Skeletal muscle cell (primary cell): ENCODE measurements around the gene EML1.
"Not testable (repeated sequence)": the region's sequence is repeated elsewhere in the genome, so short reads cannot be mapped to it uniquely, and the experiment has no call there.

Experiments
- DNase-seq: peaks from one replicate; pipeline ENCODE4 v3.0.0-alpha.2; 2010; ENCODE audit warnings: low read depth
- H3K4me3 ChIP-seq: 2 replicates; pipeline ENCODE4 v1.5.1; 2011; ENCODE audit warnings: low read depth, mild to moderate bottlenecking, control low read depth, low read length, moderate library complexity

The EML1 gene

GRCh38 chr14:99945732-99946651 is 152.8 kb downstream of the EML1 start:
- DNase-seq: no peak
- no peak overlapping the region for H3K4me3 ChIP-seq

- no peak for DNase-seq
- H3K4me3 ChIP-seq: peak overlapping the region; percentile 7
These were observed 153.7 kb downstream of the EML1 start for GRCh38 chr14:99946652-99947489.

GRCh38 chr14:99947695-99948094 is 154.5 kb downstream of the EML1 start:
- DNase-seq: no peak
- no peak overlapping the region for H3K4me3 ChIP-seq

DNA sequence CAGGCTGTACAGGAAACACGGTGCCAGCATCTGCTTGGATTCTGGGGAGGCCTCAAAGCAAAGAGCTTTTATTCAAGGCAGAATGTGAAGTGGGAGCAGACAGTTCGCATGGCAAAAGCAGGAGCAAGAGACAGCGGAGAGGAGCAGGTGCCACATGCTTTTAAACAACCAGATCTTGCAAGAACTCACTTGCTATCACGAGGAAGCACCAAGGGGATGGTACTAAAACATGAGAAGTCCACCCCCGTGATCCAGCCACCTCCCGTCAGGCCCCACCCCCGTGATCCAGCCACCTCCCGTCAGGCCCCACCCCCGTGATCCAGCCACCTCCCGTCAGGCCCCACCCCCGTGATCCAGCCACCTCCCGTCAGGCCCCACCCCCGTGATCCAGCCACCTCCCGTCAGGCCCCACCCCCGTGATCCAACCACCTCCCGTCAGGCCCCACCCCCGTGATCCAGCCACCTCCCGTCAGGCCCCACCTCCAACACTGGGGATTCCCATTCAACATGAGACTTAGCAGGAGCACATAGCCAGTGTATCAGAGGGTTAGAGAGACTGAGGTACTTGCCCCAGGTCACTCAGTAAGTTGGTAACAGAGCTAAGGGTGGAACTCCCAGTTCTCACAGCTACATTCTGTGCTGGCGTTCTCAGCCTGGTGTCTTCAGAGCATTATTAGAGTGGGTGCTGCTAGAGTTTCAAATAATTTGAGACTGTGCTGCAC is 156.0 kb downstream of the EML1 start:
- not testable (repeated sequence) for H3K4me3 ChIP-seq, DNase-seq

- no peak for DNase-seq
- H3K4me3 ChIP-seq: no peak overlapping the region
These were observed 157.0 kb downstream of the EML1 start for GRCh38 chr14:99950181-99950580.

GRCh38 chr14:99951085-99951484 is 157.9 kb downstream of the EML1 start:
- DNase-seq: no peak
- no peak overlapping the region for H3K4me3 ChIP-seq

DNA sequence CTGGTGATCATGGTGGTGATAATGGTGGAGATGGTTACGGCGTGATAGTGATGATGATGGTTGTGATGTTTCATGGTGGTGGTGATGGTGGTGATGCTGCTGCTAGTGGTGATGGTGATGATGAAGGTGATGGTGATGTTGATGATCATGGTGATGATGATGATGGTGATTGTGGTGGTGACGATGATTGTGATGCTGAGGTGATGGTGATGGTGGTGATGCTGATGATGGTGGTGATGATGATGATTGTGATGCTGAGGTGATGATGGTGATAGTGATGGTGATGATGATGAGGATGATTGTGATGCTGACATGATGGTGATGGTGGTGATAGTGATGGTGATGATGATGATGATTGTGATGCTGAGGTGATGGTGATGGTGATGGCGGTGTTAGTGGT is 158.8 kb downstream of the EML1 start:
- no peak for DNase-seq
- no peak overlapping the region for H3K4me3 ChIP-seq

- no peak overlapping the region for H3K4me3 ChIP-seq
- no peak for DNase-seq
These were observed 159.2 kb downstream of the EML1 start for GRCh38 chr14:99952453-99952852.

GRCh38 chr14:99955826-99956455 is 162.7 kb downstream of the EML1 start:
- H3K4me3 ChIP-seq: no peak overlapping the region
- DNase-seq: no peak

- no peak overlapping the region for H3K4me3 ChIP-seq
These were observed 165.2 kb downstream of the EML1 start for GRCh38 chr14:99958380-99958779.

GRCh38 chr14:99961826-99962518 is 168.8 kb downstream of the EML1 start:
- DNase-seq: no peak
- no peak overlapping the region for H3K4me3 ChIP-seq

More at GRCh38 chr14:99958380-99958779, 165.2 kb downstream of the EML1 start:
- no peak for DNase-seq

DNA sequence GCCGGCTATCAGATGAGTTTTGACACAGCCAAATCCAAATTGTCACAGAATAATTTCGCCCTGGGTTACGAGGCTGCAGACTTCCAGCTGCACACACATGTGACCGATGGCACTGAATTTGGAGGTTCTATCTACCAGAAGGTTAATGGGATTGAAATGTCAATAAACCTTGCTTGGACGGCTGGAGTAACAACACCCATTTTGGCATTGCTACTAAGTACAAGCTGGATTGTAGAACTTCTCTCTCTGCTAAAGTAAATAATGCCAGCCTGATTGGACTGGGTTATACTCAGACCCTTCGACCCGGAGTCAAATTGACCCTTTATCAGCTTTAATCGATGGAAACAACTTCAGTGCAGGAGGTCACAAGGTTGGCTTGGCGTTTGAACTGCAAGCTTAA is 171.8 kb downstream of the EML1 start:
- no peak for DNase-seq
- no peak overlapping the region for H3K4me3 ChIP-seq

GRCh38 chr14:99966037-99966835 is 173.0 kb downstream of the EML1 start:
- H3K4me3 ChIP-seq: no peak overlapping the region
- no peak for DNase-seq

DNA sequence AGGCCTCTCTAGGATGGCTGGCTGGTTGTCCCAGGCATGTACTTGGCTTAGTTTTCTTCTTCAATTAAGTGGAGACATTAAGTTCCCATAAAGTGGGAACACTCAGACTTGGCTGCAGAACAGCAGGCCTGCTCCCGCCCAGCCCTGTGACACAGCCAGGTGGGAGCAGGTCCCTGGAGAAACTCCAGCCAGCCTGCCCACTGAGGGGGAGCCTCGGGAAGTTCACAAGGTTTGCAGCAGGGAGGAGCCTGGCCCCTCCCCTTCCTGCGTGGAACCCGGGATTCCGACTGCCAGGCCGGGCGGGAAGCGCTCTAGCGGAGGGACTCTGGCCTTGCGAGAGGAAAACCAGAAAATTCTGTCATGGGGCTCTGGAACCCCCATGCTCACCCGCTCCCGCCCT is 173.7 kb downstream of the EML1 start:
- DNase-seq: no peak

DNA sequence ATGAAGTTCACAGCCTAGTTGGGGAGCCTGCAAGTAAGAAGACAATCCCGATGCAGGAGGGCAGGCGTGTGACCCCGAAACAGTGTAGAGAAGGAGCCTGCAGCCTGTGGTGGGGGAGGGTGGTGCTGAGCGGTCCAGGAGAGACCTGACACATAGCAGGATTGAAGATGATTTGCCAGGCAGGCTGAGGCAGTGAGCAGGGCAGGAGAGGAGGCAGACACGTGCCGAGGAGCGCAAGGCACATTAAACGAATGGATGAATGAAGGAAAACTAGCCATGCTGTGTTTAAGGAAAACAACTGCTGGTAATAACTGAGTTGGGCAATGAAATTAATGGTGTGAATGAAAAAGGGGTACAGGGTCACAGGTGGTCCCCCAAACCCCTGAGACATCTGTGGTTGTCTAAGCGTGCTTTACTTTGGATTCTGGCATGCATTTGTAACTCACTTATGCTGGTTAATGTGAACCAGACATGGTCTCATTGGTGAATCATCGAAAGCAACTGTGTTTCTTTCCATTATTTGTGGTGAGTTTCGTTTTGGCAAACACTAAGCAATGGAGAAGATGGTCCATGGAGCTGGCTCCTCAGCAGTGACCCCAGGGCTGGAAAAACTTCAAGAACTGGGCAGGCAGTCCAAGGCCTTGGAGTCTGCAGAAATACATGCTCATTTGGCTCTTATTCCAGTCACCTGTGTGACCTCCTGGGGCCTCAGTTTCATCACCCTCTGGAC is 175.1 kb downstream of the EML1 start:
- DNase-seq: peak; percentile 70
- H3K4me3 ChIP-seq: no peak overlapping the region

More for the DNA sequence above, 173.7 kb downstream of the EML1 start:
- no peak overlapping the region for H3K4me3 ChIP-seq

GRCh38 chr14:99968941-99969340 is 175.7 kb downstream of the EML1 start:
- DNase-seq: no peak
- no peak overlapping the region for H3K4me3 ChIP-seq

DNA sequence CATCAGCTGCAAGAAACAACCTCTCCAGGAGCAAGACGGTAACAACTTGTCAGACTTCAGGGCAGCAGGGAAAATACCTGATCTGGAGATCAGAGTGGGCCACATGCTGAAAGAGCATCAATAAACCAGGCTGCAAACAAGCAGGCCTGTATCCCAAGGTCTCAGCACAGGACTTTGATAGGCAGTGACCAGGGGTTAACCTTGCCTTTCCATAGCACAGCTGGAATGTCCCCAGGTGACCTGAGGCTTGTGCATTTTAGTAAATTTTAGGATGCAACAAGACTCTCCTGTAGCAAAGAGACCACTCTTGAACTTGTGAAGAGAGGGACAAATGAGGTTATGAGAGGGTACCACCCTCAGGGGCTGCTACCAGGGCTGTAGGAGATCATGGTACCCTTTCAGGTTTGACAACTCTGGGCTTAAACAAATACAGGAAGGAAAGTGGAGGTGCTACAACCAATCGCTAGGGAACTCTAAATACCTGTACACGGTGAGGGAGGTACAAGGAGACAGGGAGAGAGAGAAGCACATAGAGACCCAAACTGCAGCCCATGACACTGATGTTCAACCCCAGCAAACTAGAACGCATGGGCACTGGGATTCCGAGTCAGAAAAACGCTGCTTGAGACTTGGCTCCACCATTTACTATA is 176.6 kb downstream of the EML1 start:
- H3K4me3 ChIP-seq: no peak overlapping the region
- DNase-seq: no peak
